Nephron (organoid): ENCODE data around the gene RHO.
"Not testable (repeated sequence)": the region's sequence is repeated elsewhere in the genome, so short reads cannot be mapped to it uniquely, and the experiment has no call there.

ENCODE experiments used
- H3K27ac Mint-ChIP-seq, 3 experiments: 2 replicates each; pipeline ENCODE4 v1.8.0; 2020; ENCODE audit warnings: mixed read lengths in 3 of 3, mild to moderate bottlenecking in 2 of 3, moderate library complexity in 1 of 3
- H3K27me3 Mint-ChIP-seq: 2 replicates; pipeline ENCODE4 v1.8.0; 2021; ENCODE audit warnings: low read depth, mild to moderate bottlenecking, moderate library complexity, mixed read lengths
- H3K36me3 Mint-ChIP-seq: 2 replicates; pipeline ENCODE4 v1.8.0; 2020; ENCODE audit warnings: low read depth, mixed read lengths
- H3K4me1 Mint-ChIP-seq: 2 replicates; pipeline ENCODE4 v1.8.0; 2020; ENCODE audit warnings: mixed read lengths
- H3K4me3 Mint-ChIP-seq, 3 experiments: 2 replicates each; pipeline ENCODE4 v1.8.0; 2020; ENCODE audit warnings: mild to moderate bottlenecking in 3 of 3, mixed read lengths in 3 of 3, moderate library complexity in 2 of 3
- H3K9me3 Mint-ChIP-seq: 2 replicates; pipeline ENCODE4 v1.8.0; 2020; ENCODE audit warnings: mixed read lengths
- CTCF ChIP-seq, 3 experiments: fragments of 200-600 bp; sonication (generic); IDR thresholded peaks; one replicate each; pipeline ENCODE4 v1.5.0; 2021; ENCODE audit warnings: antibody characterized with exemption in 3 of 3; ENCODE audit not compliant: unreplicated experiment in 3 of 3

The RHO gene

GRCh38 chr3:129514563-129514962 lies 13.9 kb upstream of the RHO start:
- Mint-ChIP-seq H3K27me3 (no peaks in the 10 kb centered on the region), H3K27ac (no peak overlapping the region), H3K9me3 (no peaks in the 10 kb centered on the region), H3K36me3 (peaks cover 39% of the 10 kb centered on the region), H3K4me3 (no peak overlapping the region), H3K4me1 (no peaks in the 10 kb centered on the region)
- TF ChIP-seq CTCF (IDR thresholded peaks at IDR 0.05; ENCODE audit: unreplicated experiment in 3 of 3): no peak

- not testable (repeated sequence) for H3K9me3 Mint-ChIP-seq, H3K4me1 Mint-ChIP-seq, H3K27ac Mint-ChIP-seq, H3K4me3 Mint-ChIP-seq, H3K27me3 Mint-ChIP-seq
- H3K36me3 Mint-ChIP-seq: peaks cover 36% of the 10 kb centered on the region
These were observed 13.2 kb upstream of the RHO start for GRCh38 chr3:129515108-129515820.

GRCh38 chr3:129515821-129516432 lies 12.5 kb upstream of the RHO start:
- not testable (repeated sequence) for H3K9me3 Mint-ChIP-seq, H3K27me3 Mint-ChIP-seq, H3K4me1 Mint-ChIP-seq, H3K4me3 Mint-ChIP-seq, H3K27ac Mint-ChIP-seq
- H3K36me3 Mint-ChIP-seq: peaks cover 31% of the 10 kb centered on the region

GRCh38 chr3:129517516-129517915 lies 10.9 kb upstream of the RHO start:
- no peak overlapping the region for H3K4me3 Mint-ChIP-seq
- no peaks in the 10 kb centered on the region for H3K9me3 Mint-ChIP-seq
- H3K36me3 Mint-ChIP-seq: peaks cover 20% of the 10 kb centered on the region
- H3K4me1 Mint-ChIP-seq: peaks cover 10% of the 10 kb centered on the region
- no peak overlapping the region for H3K27ac Mint-ChIP-seq
- no peaks in the 10 kb centered on the region for H3K27me3 Mint-ChIP-seq
- TF ChIP-seq CTCF (IDR thresholded peaks at IDR 0.05; ENCODE audit: unreplicated experiment in 3 of 3): no peak

- H3K9me3 Mint-ChIP-seq: no peaks in the 10 kb centered on the region
- no peak overlapping the region for H3K27ac Mint-ChIP-seq
- H3K4me3 Mint-ChIP-seq: no peak overlapping the region
- H3K27me3 Mint-ChIP-seq: no peaks in the 10 kb centered on the region
- H3K4me1 Mint-ChIP-seq: peaks cover 10% of the 10 kb centered on the region
- H3K36me3 Mint-ChIP-seq: peaks cover 17% of the 10 kb centered on the region
- no peak for TF ChIP-seq CTCF (IDR thresholded peaks at IDR 0.05; ENCODE audit: unreplicated experiment in 3 of 3)
These were observed 10.3 kb upstream of the RHO start for GRCh38 chr3:129518038-129518561.

GRCh38 chr3:129518581-129518980 lies 9.9 kb upstream of the RHO start:
- H3K4me1 Mint-ChIP-seq: peaks cover 14% of the 10 kb centered on the region
- no peak overlapping the region for H3K4me3 Mint-ChIP-seq
- H3K36me3 Mint-ChIP-seq: peaks cover 17% of the 10 kb centered on the region
- no peaks in the 10 kb centered on the region for H3K9me3 Mint-ChIP-seq
- no peaks in the 10 kb centered on the region for H3K27me3 Mint-ChIP-seq
- H3K27ac Mint-ChIP-seq: no peak overlapping the region
- no peak for TF ChIP-seq CTCF (IDR thresholded peaks at IDR 0.05; ENCODE audit: unreplicated experiment in 3 of 3)

GRCh38 chr3:129519449-129519848 lies 9.0 kb upstream of the RHO start:
- H3K27me3 Mint-ChIP-seq: no peaks in the 10 kb centered on the region

More at GRCh38 chr3:129519449-129519848, 9.0 kb upstream of the RHO start:
- TF ChIP-seq CTCF (IDR thresholded peaks at IDR 0.05; ENCODE audit: unreplicated experiment in 3 of 3): no peak
- H3K4me3 Mint-ChIP-seq: no peak overlapping the region
- H3K9me3 Mint-ChIP-seq: no peaks in the 10 kb centered on the region
- peaks cover 14% of the 10 kb centered on the region for H3K4me1 Mint-ChIP-seq
- no peak overlapping the region for H3K27ac Mint-ChIP-seq
- peaks cover 17% of the 10 kb centered on the region for H3K36me3 Mint-ChIP-seq
